ENCODE data around the gene GUCY1B1.

DNA sequence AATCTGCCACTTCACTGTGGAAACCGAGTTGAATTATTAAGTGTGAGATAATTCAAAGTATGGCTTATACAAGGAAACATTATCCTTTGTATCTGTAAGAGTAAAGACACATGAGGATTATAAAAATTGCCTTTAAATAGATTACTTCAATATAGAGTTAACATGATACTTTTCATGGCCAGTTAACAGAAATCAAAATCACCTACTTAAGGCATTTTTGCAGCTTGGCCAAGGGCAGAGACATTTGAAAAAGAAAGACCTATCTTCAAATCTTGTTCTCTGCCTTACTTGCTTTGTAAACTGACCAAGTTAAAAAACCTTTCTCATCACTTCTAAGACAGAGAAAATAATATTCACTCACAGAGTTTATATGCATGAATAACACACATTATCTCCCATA, 44.9 kb upstream of the GUCY1B1 start:
- TF ChIP-seq CTCF (IDR thresholded peaks at IDR 0.05 in 2 of 3, conservative IDR thresholded peaks at IDR 0.05 in 1 of 3; ENCODE audit: borderline replicate concordance in 1 of 3, insufficient read depth in 1 of 3, low read depth in 2 of 3, low read length in 2 of 3): no peak
- TF ChIP-seq JUND (IDR thresholded peaks at IDR 0.05): no peak
- TF ChIP-seq EZH2 (IDR thresholded peaks at IDR 0.05): no peak
- no peak for TF ChIP-seq MAX (IDR thresholded peaks at IDR 0.05)
- no peak for TF ChIP-seq SP1 (IDR thresholded peaks at IDR 0.05; ENCODE audit: low read depth)
- TF ChIP-seq TCF7L2 (IDR thresholded peaks at IDR 0.05; ENCODE audit: borderline replicate concordance, extremely low read depth, insufficient read depth, insufficient read length): no peak
- no peak for TF ChIP-seq POLR2AphosphoS5 (IDR thresholded peaks at IDR 0.05; ENCODE audit: low read depth, low read length)
- TF ChIP-seq SIN3A (IDR thresholded peaks at IDR 0.05; ENCODE audit: low read depth): no peak
- TF ChIP-seq REST (IDR thresholded peaks at IDR 0.05; ENCODE audit: low read depth): no peak
- TF ChIP-seq EZH2phosphoT487 (IDR thresholded peaks at IDR 0.05; ENCODE audit: borderline replicate concordance): no peak
- no peak for TF ChIP-seq POLR2A (IDR thresholded peaks at IDR 0.05; ENCODE audit: borderline replicate concordance, extremely low read depth, insufficient read depth, insufficient read length)
- TF ChIP-seq YY1 (IDR thresholded peaks at IDR 0.05; ENCODE audit: extremely low read depth, insufficient replicate concordance, low read depth, low read length): no peak
- TF ChIP-seq RAD21 (IDR thresholded peaks at IDR 0.05; ENCODE audit: low read depth): no peak
- TF ChIP-seq CBX3 (IDR thresholded peaks at IDR 0.05; ENCODE audit: low read depth): no peak

All from HCT116 (cell line).